GM13976 (cell line): Measurements from ENCODE around the gene SEC22C.
A peak's percentile ranks its signal among the peaks of the same experiment; 100 is the strongest.
"Not testable (repeated sequence)": the region's sequence is repeated elsewhere in the genome, so short reads cannot be mapped to it uniquely, and the experiment has no call there.

Experiments
- DNase-seq: peaks from one replicate; pipeline ENCODE4 v3.0.0; 2012; ENCODE audit warnings: low spot score
- in situ Hi-C: fragments of 300-500 bp; cut with MboI; formaldehyde crosslinking; loops from one replicate; pipeline ENCODE4 v1.12.0; 2022; ENCODE audit warnings: low sequenced_read_pairs, mixed read lengths, inconsistent platforms; ENCODE audit not compliant: unreplicated experiment
- TF ChIP-seq, protein P1 (sequence below): IDR thresholded peaks from 2 replicates; pipeline ENCODE4 v1.5.1; 2012; ENCODE audit warnings: borderline replicate concordance, mild to moderate bottlenecking; ENCODE audit not compliant: insufficient read depth; ENCODE audit errors: extremely low read depth, missing control alignments, control extremely low read depth

SEC22C gene

GRCh38 chr3:42582474-42583070 lies 805 bp upstream of the SEC22C start:
- TF ChIP-seq, protein P1, sequence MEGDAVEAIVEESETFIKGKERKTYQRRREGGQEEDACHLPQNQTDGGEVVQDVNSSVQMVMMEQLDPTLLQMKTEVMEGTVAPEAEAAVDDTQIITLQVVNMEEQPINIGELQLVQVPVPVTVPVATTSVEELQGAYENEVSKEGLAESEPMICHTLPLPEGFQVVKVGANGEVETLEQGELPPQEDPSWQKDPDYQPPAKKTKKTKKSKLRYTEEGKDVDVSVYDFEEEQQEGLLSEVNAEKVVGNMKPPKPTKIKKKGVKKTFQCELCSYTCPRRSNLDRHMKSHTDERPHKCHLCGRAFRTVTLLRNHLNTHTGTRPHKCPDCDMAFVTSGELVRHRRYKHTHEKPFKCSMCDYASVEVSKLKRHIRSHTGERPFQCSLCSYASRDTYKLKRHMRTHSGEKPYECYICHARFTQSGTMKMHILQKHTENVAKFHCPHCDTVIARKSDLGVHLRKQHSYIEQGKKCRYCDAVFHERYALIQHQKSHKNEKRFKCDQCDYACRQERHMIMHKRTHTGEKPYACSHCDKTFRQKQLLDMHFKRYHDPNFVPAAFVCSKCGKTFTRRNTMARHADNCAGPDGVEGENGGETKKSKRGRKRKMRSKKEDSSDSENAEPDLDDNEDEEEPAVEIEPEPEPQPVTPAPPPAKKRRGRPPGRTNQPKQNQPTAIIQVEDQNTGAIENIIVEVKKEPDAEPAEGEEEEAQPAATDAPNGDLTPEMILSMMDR: no peak
- DNase-seq: no peak
- in situ Hi-C loops: no loop called here

DNA sequence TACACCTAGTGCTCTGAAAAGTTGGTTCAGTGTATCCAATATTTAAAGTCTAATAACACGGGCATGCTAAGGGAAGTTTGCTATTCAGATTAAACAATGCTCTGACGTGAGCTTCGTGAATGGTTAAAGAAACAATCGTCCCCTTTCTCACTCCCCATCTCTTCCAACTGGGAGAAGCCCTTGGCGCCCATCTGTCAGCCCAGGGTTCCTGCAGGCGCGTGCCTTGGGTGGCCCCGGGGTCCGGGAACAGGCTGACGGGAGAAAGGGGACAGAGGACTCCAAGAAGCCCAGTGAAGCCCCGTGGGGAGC lies 413 bp downstream of the SEC22C start:
- no peak for DNase-seq
- in situ Hi-C loops: no loop called here
- TF ChIP-seq, protein P1: no peak

- in situ Hi-C loops, DNase-seq: not testable (repeated sequence)
Measured at GRCh38 chr3:42579346-42579745, 2.4 kb downstream of the SEC22C start.

DNA sequence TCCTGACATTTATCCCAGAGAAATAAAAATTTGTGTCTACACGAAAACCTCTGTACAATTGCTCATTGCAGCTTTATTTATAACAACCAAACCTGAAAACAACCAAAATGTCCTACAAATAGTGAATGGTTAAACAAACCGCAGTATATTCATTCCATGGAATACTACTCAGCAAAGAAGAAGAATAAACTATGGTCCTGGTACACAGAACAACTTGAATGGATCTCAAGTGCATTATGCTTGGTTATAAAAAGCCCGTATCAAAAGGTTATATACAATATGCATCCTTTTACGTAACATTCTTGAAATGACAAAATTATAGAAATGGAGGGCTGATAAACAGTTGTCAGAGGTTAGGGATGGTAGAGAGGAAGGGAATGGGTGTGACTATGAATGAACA lies 3.7 kb downstream of the SEC22C start:
- in situ Hi-C loops: no loop called here
- TF ChIP-seq, protein P1: no peak

GRCh38 chr3:42575137-42575741 lies 6.5 kb downstream of the SEC22C start:
- in situ Hi-C loops: no loop called here
- DNase-seq: no peak
- TF ChIP-seq, protein P1: no peak

More for the DNA sequence above, 3.7 kb downstream of the SEC22C start:
- DNase-seq: no peak

- in situ Hi-C loops: no loop called here
- TF ChIP-seq, protein P1: peak; percentile 57
- peak; percentile 32 for DNase-seq
Measured at GRCh38 chr3:42572278-42572677, 9.5 kb downstream of the SEC22C start.

- TF ChIP-seq, protein P1: no peak
- in situ Hi-C loops: no loop called here
- no peak for DNase-seq
Measured at GRCh38 chr3:42569593-42570142, 12.1 kb downstream of the SEC22C start.
